ENCODE results near the gene FAM76B. TPM values are rescaled to one million over a fixed set of nuclear protein-coding genes. Genes with fewer than 3 reads are reported as not detected.

Gene FAM76B
- total RNA-seq, 4 donors from 2014 or later: 7.0 to 40.4 (median 31.2) TPM

- Histone ChIP-seq H3K4me1 (peaks cover 8 to 26% (median 15%) of the 10 kb centered on the region in 4 donors), H3K27me3 (no peaks in the 10 kb centered on the region), H3K27ac (no peak overlapping the region), H3K4me3 (no peak overlapping the region), H3K36me3 (peaks cover 0 to 10% (median 4%) of the 10 kb centered on the region in 4 donors), H3K9me3 (no peaks in the 10 kb centered on the region)
- 54 to 63% methylated on average over 3 of the region's 3 CpGs for whole genome bisulfite sequencing, 2 donors (ENCODE audit: low coverage in 1 of 2)
- DNase-seq: no peak
- intact Hi-C loops (cut with DNase I; ENCODE audit: low total_unique reads): no loop called here
- no peak for TF ChIP-seq EP300 (IDR thresholded peaks at IDR 0.05; ENCODE audit: low read depth)
- TF ChIP-seq, protein P1, sequence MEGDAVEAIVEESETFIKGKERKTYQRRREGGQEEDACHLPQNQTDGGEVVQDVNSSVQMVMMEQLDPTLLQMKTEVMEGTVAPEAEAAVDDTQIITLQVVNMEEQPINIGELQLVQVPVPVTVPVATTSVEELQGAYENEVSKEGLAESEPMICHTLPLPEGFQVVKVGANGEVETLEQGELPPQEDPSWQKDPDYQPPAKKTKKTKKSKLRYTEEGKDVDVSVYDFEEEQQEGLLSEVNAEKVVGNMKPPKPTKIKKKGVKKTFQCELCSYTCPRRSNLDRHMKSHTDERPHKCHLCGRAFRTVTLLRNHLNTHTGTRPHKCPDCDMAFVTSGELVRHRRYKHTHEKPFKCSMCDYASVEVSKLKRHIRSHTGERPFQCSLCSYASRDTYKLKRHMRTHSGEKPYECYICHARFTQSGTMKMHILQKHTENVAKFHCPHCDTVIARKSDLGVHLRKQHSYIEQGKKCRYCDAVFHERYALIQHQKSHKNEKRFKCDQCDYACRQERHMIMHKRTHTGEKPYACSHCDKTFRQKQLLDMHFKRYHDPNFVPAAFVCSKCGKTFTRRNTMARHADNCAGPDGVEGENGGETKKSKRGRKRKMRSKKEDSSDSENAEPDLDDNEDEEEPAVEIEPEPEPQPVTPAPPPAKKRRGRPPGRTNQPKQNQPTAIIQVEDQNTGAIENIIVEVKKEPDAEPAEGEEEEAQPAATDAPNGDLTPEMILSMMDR (IDR thresholded peaks at IDR 0.05): no peak
- no peak for TF ChIP-seq POLR2A (IDR thresholded peaks at IDR 0.05)
- no peak for TF ChIP-seq POLR2AphosphoS5 (IDR thresholded peaks at IDR 0.05)
- in situ Hi-C loops (cut with MboI; ENCODE audit: low pct_ligation_motif_present in 1 of 4, low pct_unique_long_range_greater_than_20kb in 1 of 4, low sequenced_read_pairs in 3 of 4): loop anchor here in 1 of 4 donors (25.0 kb wide), 1 partner anchor 1308 kb away; the partner anchor contains the start of genes ANKRD49 and MRE11
Observed at GRCh38 chr11:95795627-95796295, 6.2 kb upstream of the FAM76B start.

GRCh38 chr11:95794086-95794485 lies 4.5 kb upstream of the FAM76B start:
- peaks cover 8 to 26% (median 15%) of the 10 kb centered on the region in 4 donors for H3K4me1 ChIP-seq
- no peak overlapping the region for H3K27ac ChIP-seq
- no peaks in the 10 kb centered on the region for H3K36me3 ChIP-seq
- TF ChIP-seq EP300 (IDR thresholded peaks at IDR 0.05; ENCODE audit: low read depth) (no peak), POLR2AphosphoS5 (IDR thresholded peaks at IDR 0.05) (no peak), POLR2A (IDR thresholded peaks at IDR 0.05) (no peak)
- TF ChIP-seq, protein P1 (IDR thresholded peaks at IDR 0.05): no peak
- no peak overlapping the region for H3K4me3 ChIP-seq
- no peaks in the 10 kb centered on the region for H3K27me3 ChIP-seq
- intact Hi-C loops (cut with DNase I; ENCODE audit: low total_unique reads) (no loop called here), in situ Hi-C loops (cut with MboI; ENCODE audit: low pct_ligation_motif_present in 1 of 4, low pct_unique_long_range_greater_than_20kb in 1 of 4, low sequenced_read_pairs in 3 of 4) (loop anchor here in 1 of 4 donors (25.0 kb wide), 1 partner anchor 1307 kb away; the partner anchor contains the start of genes ANKRD49 and MRE11)
- DNase-seq: no peak
- H3K9me3 ChIP-seq: no peaks in the 10 kb centered on the region
- WGBS, 2 donors (ENCODE audit: low coverage in 1 of 2): 85 to 91% methylated on average over 4 to 5 of the region's 5 CpGs

DNA sequence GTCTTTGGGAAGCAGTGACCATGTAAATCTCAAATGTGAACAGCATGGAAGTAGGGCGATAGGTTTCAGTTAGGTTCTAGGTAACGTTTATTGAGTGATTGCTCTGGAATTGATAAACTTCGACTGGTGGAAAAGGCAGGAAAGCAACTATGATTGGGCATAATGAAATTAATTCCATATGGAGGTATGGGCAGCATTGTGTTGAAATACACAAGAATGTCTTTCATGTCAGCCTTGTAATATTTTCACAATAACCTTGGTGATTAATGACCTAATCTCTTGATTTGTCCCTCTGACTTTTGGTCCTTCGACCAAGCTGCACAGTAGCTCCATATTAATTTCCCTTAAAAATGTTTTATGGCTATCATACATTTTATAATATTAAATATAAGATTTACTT lies 3.5 kb upstream of the FAM76B start:
- intact Hi-C loops (cut with DNase I; ENCODE audit: low total_unique reads): loop anchor here (1.0 kb wide), 1 partner anchor 31 kb away; no protein-coding TSS in a partner anchor
- no peaks in the 10 kb centered on the region for H3K27me3 ChIP-seq
- no peaks in the 10 kb centered on the region for H3K36me3 ChIP-seq
- DNase-seq: no peak
- H3K4me3 ChIP-seq: no peak overlapping the region
- no peak overlapping the region for H3K27ac ChIP-seq
- H3K9me3 ChIP-seq: no peaks in the 10 kb centered on the region
- H3K4me1 ChIP-seq: peaks cover 12 to 34% (median 23%) of the 10 kb centered on the region in 4 donors
- TF ChIP-seq POLR2AphosphoS5 (IDR thresholded peaks at IDR 0.05) (no peak), POLR2A (IDR thresholded peaks at IDR 0.05) (no peak)
- in situ Hi-C loops (cut with MboI; ENCODE audit: low pct_ligation_motif_present in 1 of 4, low pct_unique_long_range_greater_than_20kb in 1 of 4, low sequenced_read_pairs in 3 of 4): loop anchor here in 1 of 4 donors (25.0 kb wide), 1 partner anchor 1306 kb away; the partner anchor contains the start of genes ANKRD49 and MRE11
- 80 to 91% methylated on average over 4 of the region's 4 CpGs for WGBS, 2 donors (ENCODE audit: low coverage in 1 of 2)

DNA sequence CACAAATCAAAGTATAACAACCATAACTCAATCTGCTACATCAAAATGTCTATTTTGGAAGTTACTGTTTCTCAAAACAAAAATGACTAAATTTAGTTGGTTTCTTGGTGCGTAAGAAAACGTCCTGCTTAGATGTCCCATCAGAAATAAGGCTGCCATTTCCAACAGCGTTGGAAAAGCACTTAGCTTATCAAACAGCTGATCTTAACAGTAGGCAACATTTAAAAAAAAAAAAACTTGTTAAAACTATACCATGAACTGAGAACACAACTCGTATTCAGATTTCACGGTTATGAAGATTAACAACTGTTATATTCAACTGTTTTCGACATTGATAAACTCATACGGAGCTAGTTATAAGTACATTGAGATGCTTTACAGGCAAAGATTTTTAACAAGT lies 3.1 kb upstream of the FAM76B start:
- no peak overlapping the region for H3K4me3 ChIP-seq
- 89 to 94% methylated on average over 7 of the region's 7 CpGs for WGBS, 2 donors (ENCODE audit: low coverage in 1 of 2)
- H3K36me3 ChIP-seq: no peaks in the 10 kb centered on the region
- peaks cover 14 to 38% (median 24%) of the 10 kb centered on the region in 4 donors for H3K4me1 ChIP-seq
- H3K9me3 ChIP-seq: no peaks in the 10 kb centered on the region
- no peak overlapping the region for H3K27ac ChIP-seq
- no peaks in the 10 kb centered on the region for H3K27me3 ChIP-seq
- in situ Hi-C loops (cut with MboI; ENCODE audit: low pct_ligation_motif_present in 1 of 4, low pct_unique_long_range_greater_than_20kb in 1 of 4, low sequenced_read_pairs in 3 of 4): loop anchor here in 1 of 4 donors (25.0 kb wide), 1 partner anchor 1305 kb away; the partner anchor contains the start of genes ANKRD49 and MRE11
- DNase-seq: no peak
- TF ChIP-seq, protein P1 (IDR thresholded peaks at IDR 0.05): no peak
- TF ChIP-seq POLR2A (IDR thresholded peaks at IDR 0.05) (no peak), POLR2AphosphoS5 (IDR thresholded peaks at IDR 0.05) (no peak), EP300 (IDR thresholded peaks at IDR 0.05; ENCODE audit: low read depth) (no peak)
- intact Hi-C loops (cut with DNase I; ENCODE audit: low total_unique reads): loop anchor here (1.0 kb wide), 1 partner anchor 32 kb away; no protein-coding TSS in a partner anchor

Data from transverse colon (tissue), 4 donors.